ENCODE data around the gene NALCN.

DNA sequence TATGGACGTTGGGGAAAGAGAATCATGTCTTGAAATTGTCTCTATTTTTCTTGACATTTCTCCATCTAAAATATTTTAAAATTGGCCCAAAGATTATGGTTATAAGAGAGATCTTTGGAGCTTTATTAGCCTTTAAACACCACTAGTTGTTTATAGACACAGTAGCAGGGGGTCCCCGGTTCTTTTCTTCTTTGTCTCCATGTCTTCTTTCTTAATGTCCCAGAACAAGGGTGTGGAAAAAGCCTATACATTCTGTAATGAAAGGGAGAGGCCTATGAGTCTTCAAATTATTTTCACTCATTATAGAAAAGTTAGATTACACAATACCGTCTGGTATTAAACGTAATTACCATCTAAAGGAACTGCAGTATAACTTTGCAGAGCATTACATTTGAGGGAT, 300.0 kb downstream of the NALCN start:
- TF ChIP-seq, protein P1, sequence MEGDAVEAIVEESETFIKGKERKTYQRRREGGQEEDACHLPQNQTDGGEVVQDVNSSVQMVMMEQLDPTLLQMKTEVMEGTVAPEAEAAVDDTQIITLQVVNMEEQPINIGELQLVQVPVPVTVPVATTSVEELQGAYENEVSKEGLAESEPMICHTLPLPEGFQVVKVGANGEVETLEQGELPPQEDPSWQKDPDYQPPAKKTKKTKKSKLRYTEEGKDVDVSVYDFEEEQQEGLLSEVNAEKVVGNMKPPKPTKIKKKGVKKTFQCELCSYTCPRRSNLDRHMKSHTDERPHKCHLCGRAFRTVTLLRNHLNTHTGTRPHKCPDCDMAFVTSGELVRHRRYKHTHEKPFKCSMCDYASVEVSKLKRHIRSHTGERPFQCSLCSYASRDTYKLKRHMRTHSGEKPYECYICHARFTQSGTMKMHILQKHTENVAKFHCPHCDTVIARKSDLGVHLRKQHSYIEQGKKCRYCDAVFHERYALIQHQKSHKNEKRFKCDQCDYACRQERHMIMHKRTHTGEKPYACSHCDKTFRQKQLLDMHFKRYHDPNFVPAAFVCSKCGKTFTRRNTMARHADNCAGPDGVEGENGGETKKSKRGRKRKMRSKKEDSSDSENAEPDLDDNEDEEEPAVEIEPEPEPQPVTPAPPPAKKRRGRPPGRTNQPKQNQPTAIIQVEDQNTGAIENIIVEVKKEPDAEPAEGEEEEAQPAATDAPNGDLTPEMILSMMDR (conservative IDR thresholded peaks at IDR 0.05; ENCODE audit: low read depth, low read length): no peak
- TF ChIP-seq EZH2 (IDR thresholded peaks at IDR 0.05; ENCODE audit: borderline replicate concordance, low read depth, low read length, poor library complexity, severe bottlenecking): no peak
